B cell (primary cell): Measurements from ENCODE around the gene CCDC192. TPM values are rescaled to one million over a fixed set of nuclear protein-coding genes. Genes with fewer than 3 reads are reported as not detected.

Experiments
- ATAC-seq: fragments of 200-7000 bp; cut with Tn5 transposase; one replicate; pipeline ENCODE4 v1.10.0; 2021; ENCODE audit warnings: low read depth, mild to moderate bottlenecking, moderate number of reproducible peaks, moderate library complexity
- CTCF ChIA-PET: fragments of 350-600 bp; sonication (Branson Sonifier 250); formaldehyde crosslinking; loops from one replicate; lab custom pipeline; 2021; ENCODE audit warnings: antibody characterized with exemption, inconsistent platforms; lab: Charles Lee
- POLR2A ChIA-PET: fragments of 350-600 bp; sonication (Branson Sonifier 250); formaldehyde crosslinking; loops from one replicate; lab custom pipeline; 2021; ENCODE audit warnings: antibody characterized with exemption; lab: Charles Lee
- DNase-seq: peaks from one replicate; pipeline ENCODE4 v3.0.0; 2013
- H2AFZ ChIP-seq: 2 replicates; pipeline ENCODE4 v1.6.1; 2012; ENCODE audit warnings: mild to moderate bottlenecking, low read depth, low read length; ENCODE audit not compliant: insufficient read depth, poor library complexity, severe bottlenecking
- H3K27ac ChIP-seq, 2 donors: 1 replicate in 1 of 2; 2 replicates in 1 of 2; pipeline ENCODE4 v1.5.1; 2012 to 2013; ENCODE audit warnings: low read length in 2 of 2, mild to moderate bottlenecking in 2 of 2, moderate library complexity in 1 of 2
- H3K27me3 ChIP-seq, 4 experiments: fragments of 200-600 bp in 1 of 4; sonication (generic) in 1 of 4; replicated peaks in 1 of 4; 1 replicate in 2 of 4; 2 replicates in 2 of 4; pipeline versions ENCODE4 v1.6.1 to v1.7.0; 2013 to 2016; ENCODE audit warnings: low read length in 3 of 4, mild to moderate bottlenecking in 2 of 4, mixed read lengths in 1 of 4, moderate library complexity in 1 of 4; ENCODE audit not compliant: insufficient read depth in 4 of 4, control insufficient read depth in 3 of 4; ENCODE audit errors: control extremely low read depth in 1 of 4
- H3K36me3 ChIP-seq, 2 experiments: replicated peaks in 1 of 2; 1 replicate in 1 of 2; 2 replicates in 1 of 2; pipeline versions ENCODE4 v1.6.1 to v1.7.1; 2013; ENCODE audit warnings: low read length in 1 of 2; ENCODE audit not compliant: insufficient read depth in 2 of 2, control insufficient read depth in 1 of 2; ENCODE audit errors: control extremely low read depth in 1 of 2, extremely low read depth in 1 of 2
- H3K4me1 ChIP-seq, 2 donors: fragments of 200-600 bp in 1 of 2; sonication (generic) in 1 of 2; 1 replicate in 1 of 2; 2 replicates in 1 of 2; pipeline versions ENCODE4 v1.5.1 to v1.6.1; 2013 to 2017; ENCODE audit warnings: low read length in 2 of 2; ENCODE audit not compliant: control insufficient read depth in 2 of 2, insufficient read depth in 2 of 2
- H3K4me2 ChIP-seq: replicated peaks from 2 replicates; pipeline ENCODE3; 2012; ENCODE audit warnings: mild to moderate bottlenecking, low read depth, low read length; ENCODE audit not compliant: poor library complexity, severe bottlenecking
- H3K4me3 ChIP-seq, 5 experiments: fragments of 200-600 bp in 1 of 5; sonication (generic) in 1 of 5; 1 replicate in 3 of 5; 2 replicates in 2 of 5; pipeline versions ENCODE4 v1.5.1 to v1.7.0; 2011 to 2016; ENCODE audit warnings: low read length in 4 of 5, mild to moderate bottlenecking in 4 of 5, low read depth in 2 of 5, control low read depth in 1 of 5, moderate library complexity in 1 of 5; ENCODE audit not compliant: insufficient read depth in 1 of 5; ENCODE audit errors: control extremely low read depth in 1 of 5, extremely low read depth in 1 of 5
- H3K79me2 ChIP-seq: fragments of 200-600 bp; sonication (generic); one replicate; pipeline ENCODE4 v1.6.0; 2016; ENCODE audit warnings: low read length; ENCODE audit not compliant: control insufficient read depth, insufficient read depth
- H3K9ac ChIP-seq: fragments of 200-600 bp; sonication (generic); 2 replicates; pipeline ENCODE4 v1.6.1; 2017; ENCODE audit warnings: mild to moderate bottlenecking, low read length, moderate library complexity
- H3K9me3 ChIP-seq, 3 donors: one replicate each; pipeline versions ENCODE4 v1.6.1 to v1.7.1; 2013; ENCODE audit warnings: low read length in 2 of 3; ENCODE audit not compliant: control insufficient read depth in 2 of 3, insufficient read depth in 1 of 3; ENCODE audit errors: control extremely low read depth in 1 of 3
- H4K20me1 ChIP-seq: 2 replicates; pipeline ENCODE4 v1.6.0; 2012; ENCODE audit warnings: mild to moderate bottlenecking, low read length; ENCODE audit not compliant: insufficient read depth, control insufficient read depth, poor library complexity, severe bottlenecking
- H3K27ac Mint-ChIP-seq: one replicate; pipeline ENCODE4 v1.8.0; 2021; ENCODE audit warnings: mixed read lengths
- H3K27me3 Mint-ChIP-seq: one replicate; pipeline ENCODE4 v1.8.0; 2021; ENCODE audit warnings: mixed read lengths
- H3K4me1 Mint-ChIP-seq: one replicate; pipeline ENCODE4 v1.8.0; 2021; ENCODE audit warnings: mixed read lengths
- H3K4me3 Mint-ChIP-seq: one replicate; pipeline ENCODE4 v1.8.0; 2021; ENCODE audit warnings: mixed read lengths
- H3K9me3 Mint-ChIP-seq: one replicate; pipeline ENCODE4 v1.8.0; 2022; ENCODE audit warnings: mixed read lengths; ENCODE audit not compliant: insufficient read depth
- CTCF ChIP-seq: fragments of 200-600 bp; IDR thresholded peaks from one replicate; pipeline ENCODE4 v1.8.0; 2022; ENCODE audit warnings: antibody characterized with exemption, mild to moderate bottlenecking
- EZH2 ChIP-seq: IDR thresholded peaks from 2 replicates; pipeline ENCODE4 v1.6.1; 2012; ENCODE audit warnings: borderline replicate concordance, low read depth, mild to moderate bottlenecking, moderate library complexity, low read length; ENCODE audit not compliant: insufficient read depth, poor library complexity, severe bottlenecking
- WGBS: methylation state at CpG from one replicate; pipeline ENCODE4 v1.1.5; 2013; ENCODE audit warnings: missing lambda C conversion rate; ENCODE audit not compliant: insufficient coverage; 5-methylcytosine and 5-hydroxymethylcytosine counted together
- intact Hi-C: fragments of 100-400 bp; cut with micrococcal nuclease; formaldehyde crosslinking; loops from one replicate; pipeline ENCODE4 v1.10.0; 2022
- polyA plus RNA-seq: library from polyadenylated mRNA; depleted of rRNA; stranded (reverse); fragments of >200 nt; gene quantifications from 2 replicates; pipeline ENCODE4 v1.2.3, GENCODE V29; 2012
- total RNA-seq, 2 donors: library from RNA; stranded (reverse); fragments of 120-200 nt in 1 of 2; gene quantifications; 1 replicate in 1 of 2; 2 replicates in 1 of 2; pipeline versions ENCODE4 v1.2.3 to v1.2.4, GENCODE V29; 2013 to 2022

The CCDC192 gene
- total and polyA plus RNA-seq, 2 donors (not counting 1 experiment from before 2014, with no cell fraction given) = not detected

GRCh38 chr5:127864511-127864910, 161.3 kb downstream of the CCDC192 start:
- H3K27ac ChIP-seq = no peak overlapping the region
- DNase-seq = no peak
- no peaks in the 10 kb centered on the region for H3K9me3 ChIP-seq
- H3K9ac ChIP-seq = no peak overlapping the region
- no peak overlapping the region for H2AFZ ChIP-seq
- TF ChIP-seq CTCF = no peak
- no peak for TF ChIP-seq EZH2
- no peaks in the 10 kb centered on the region for H3K4me1 Mint-ChIP-seq
- no peak overlapping the region for H3K4me2 ChIP-seq
- H4K20me1 ChIP-seq = no peaks in the 10 kb centered on the region
- POLR2A ChIA-PET = no interaction called here
- intact Hi-C loops = no loop called here
- H3K79me2 ChIP-seq = no peaks in the 10 kb centered on the region
- no peaks in the 10 kb centered on the region for H3K27me3 ChIP-seq
- H3K36me3 ChIP-seq = no peaks in the 10 kb centered on the region
- no peak overlapping the region for H3K4me3 ChIP-seq
- WGBS = no CpG with 5 or more reads among the region's 1 CpG
- H3K4me1 ChIP-seq = no peaks in the 10 kb centered on the region
- CTCF ChIA-PET = no interaction called here
- H3K4me3 Mint-ChIP-seq = no peak overlapping the region
- no peak overlapping the region for H3K27ac Mint-ChIP-seq
- ATAC-seq = no peak
- no peaks in the 10 kb centered on the region for H3K9me3 Mint-ChIP-seq
- H3K27me3 Mint-ChIP-seq = peaks cover 8% of the 10 kb centered on the region

DNA sequence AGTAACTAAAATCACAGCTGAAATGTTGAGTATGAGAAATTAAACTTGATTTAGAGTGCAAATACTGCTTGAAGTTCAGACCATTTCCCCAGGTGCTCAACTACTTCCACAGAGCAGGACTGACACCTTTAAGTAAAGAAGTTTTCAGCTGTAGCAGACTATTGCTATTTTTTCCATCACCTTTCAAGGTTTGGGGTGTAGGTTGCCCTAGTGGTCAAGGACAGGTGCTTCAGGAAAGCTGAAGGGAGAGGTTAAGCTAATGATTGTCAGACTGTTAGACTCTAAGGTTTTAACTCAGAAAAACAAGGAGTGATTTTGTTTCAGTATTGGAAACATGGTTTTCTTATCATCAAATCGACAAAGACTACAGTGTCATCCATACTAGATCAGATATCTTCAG, 162.1 kb downstream of the CCDC192 start:
- H3K79me2 ChIP-seq = no peaks in the 10 kb centered on the region
- no peak overlapping the region for H3K4me3 ChIP-seq
- no peak overlapping the region for H3K27ac ChIP-seq
- H2AFZ ChIP-seq = no peak overlapping the region
- H3K4me3 Mint-ChIP-seq = no peak overlapping the region
- no peaks in the 10 kb centered on the region for H4K20me1 ChIP-seq
- POLR2A ChIA-PET = no interaction called here
- no peaks in the 10 kb centered on the region for H3K27me3 ChIP-seq
- CTCF ChIA-PET = interaction anchor here (1.8 kb wide), 1 partner anchor 11 kb away, joined by 6 read pairs; no protein-coding TSS in a partner anchor
- ATAC-seq (no peak), DNase-seq (no peak)
- H3K4me1 Mint-ChIP-seq = no peaks in the 10 kb centered on the region
- H3K36me3 ChIP-seq = no peaks in the 10 kb centered on the region
- no CpG with 5 or more reads among the region's 1 CpG for WGBS
- intact Hi-C loops = no loop called here
- no peak overlapping the region for H3K27ac Mint-ChIP-seq
- no peak overlapping the region for H3K9ac ChIP-seq
- no peak overlapping the region for H3K4me2 ChIP-seq
- no peaks in the 10 kb centered on the region for H3K4me1 ChIP-seq
- peaks cover 4% of the 10 kb centered on the region for H3K27me3 Mint-ChIP-seq
- no peaks in the 10 kb centered on the region for H3K9me3 Mint-ChIP-seq
- H3K9me3 ChIP-seq = no peaks in the 10 kb centered on the region
- TF ChIP-seq EZH2 = no peak
- no peak for TF ChIP-seq CTCF
